Lower leg skin (tissue), 4 donors: ENCODE data around the gene EXOSC7. TPM values are rescaled to one million over a fixed set of nuclear protein-coding genes. Genes with fewer than 3 reads are reported as not detected.

Source experiments
- DNase-seq, 2 donors: peaks; one replicate each; pipeline ENCODE4 v3.0.0-alpha.2; 2019; ENCODE audit warnings: low spot score in 2 of 2
- H3K4me3 ChIP-seq: fragments of 200-600 bp; sonication (generic); 2 replicates; pipeline ENCODE4 v1.5.1; 2017; ENCODE audit warnings: mild to moderate bottlenecking, low read depth; ENCODE audit not compliant: poor library complexity, severe bottlenecking
- POLR2A ChIP-seq, 2 donors: fragments of 450-650 bp; IDR thresholded peaks; one replicate each; pipeline ENCODE4 v1.6.1; 2016 to 2017; ENCODE audit warnings: antibody characterized with exemption in 2 of 2, mild to moderate bottlenecking in 1 of 2, moderate library complexity in 1 of 2
- WGBS, 2 donors: methylation state at CpG; one replicate each; pipeline ENCODE4 v1.1.5; 2018; 5-methylcytosine and 5-hydroxymethylcytosine counted together
- intact Hi-C: fragments of 100-400 bp; cut with DNase I; formaldehyde crosslinking; loops from one replicate; pipeline ENCODE4 v1.15.0; 2023; ENCODE audit warnings: low total_unique reads
- total RNA-seq, 4 donors: library from RNA; depleted of rRNA; stranded (reverse); fragments of >200 nt; gene quantifications; one replicate each; pipeline ENCODE4 v1.1.0, GENCODE V29; 2016
- TF ChIP-seq, protein P1 (sequence below), 3 donors: fragments of 450-650 bp; IDR thresholded peaks; one replicate each; pipeline ENCODE4 v1.5.1; 2016; ENCODE audit warnings: antibody characterized with exemption in 3 of 3, mild to moderate bottlenecking in 3 of 3, moderate library complexity in 2 of 3

EXOSC7 gene
- total RNA-seq, 4 donors from 2014 or later: 77.4 to 178 (median 133) TPM

DNA sequence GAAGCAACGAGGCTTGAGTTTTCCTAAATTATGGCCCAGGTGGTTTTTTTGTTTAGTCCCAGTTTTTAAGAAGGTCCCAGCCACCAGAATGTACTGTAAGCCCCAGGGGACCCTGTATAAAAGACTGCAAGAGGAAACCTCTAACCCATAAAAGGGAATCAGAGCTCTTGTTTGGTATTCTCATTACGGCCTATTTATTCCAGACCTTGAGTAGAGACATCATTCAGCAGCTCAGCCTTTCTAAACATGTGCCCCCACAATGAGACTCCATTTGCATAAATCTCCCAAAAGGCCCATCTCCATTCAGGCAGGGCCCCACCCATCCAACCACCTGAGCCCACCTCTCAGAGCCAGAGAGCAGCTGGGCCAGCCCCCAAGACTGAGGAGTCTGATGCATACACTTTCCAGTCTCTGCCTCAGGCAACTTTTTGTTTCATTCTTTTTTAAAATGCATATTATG is 25.7 kb upstream of the EXOSC7 start:
- intact Hi-C loops: no loop called here
- 83 to 89% methylated on average over 2 of the region's 2 CpGs for WGBS, 2 donors
- TF ChIP-seq, protein P1, sequence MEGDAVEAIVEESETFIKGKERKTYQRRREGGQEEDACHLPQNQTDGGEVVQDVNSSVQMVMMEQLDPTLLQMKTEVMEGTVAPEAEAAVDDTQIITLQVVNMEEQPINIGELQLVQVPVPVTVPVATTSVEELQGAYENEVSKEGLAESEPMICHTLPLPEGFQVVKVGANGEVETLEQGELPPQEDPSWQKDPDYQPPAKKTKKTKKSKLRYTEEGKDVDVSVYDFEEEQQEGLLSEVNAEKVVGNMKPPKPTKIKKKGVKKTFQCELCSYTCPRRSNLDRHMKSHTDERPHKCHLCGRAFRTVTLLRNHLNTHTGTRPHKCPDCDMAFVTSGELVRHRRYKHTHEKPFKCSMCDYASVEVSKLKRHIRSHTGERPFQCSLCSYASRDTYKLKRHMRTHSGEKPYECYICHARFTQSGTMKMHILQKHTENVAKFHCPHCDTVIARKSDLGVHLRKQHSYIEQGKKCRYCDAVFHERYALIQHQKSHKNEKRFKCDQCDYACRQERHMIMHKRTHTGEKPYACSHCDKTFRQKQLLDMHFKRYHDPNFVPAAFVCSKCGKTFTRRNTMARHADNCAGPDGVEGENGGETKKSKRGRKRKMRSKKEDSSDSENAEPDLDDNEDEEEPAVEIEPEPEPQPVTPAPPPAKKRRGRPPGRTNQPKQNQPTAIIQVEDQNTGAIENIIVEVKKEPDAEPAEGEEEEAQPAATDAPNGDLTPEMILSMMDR (IDR thresholded peaks at IDR 0.05): no peak
- TF ChIP-seq POLR2A (IDR thresholded peaks at IDR 0.05): no peak

DNA sequence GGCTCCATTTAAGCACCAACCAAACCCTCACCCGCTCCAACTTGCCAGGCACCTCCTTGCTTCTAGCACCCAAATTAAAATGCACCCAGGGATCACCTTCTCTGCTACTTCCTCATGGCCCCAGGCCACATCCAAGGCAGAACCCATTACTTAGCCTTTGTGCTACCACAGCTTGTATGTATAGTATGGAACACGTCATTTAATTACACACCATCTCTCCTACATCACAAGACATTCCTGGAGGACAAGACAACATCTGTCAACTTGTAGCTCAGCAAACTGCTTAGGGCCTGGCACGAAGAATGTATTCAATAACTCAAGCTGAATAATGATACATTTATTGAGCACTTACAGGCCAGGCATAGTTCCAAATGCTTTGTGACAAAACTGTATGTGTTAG is 23.4 kb upstream of the EXOSC7 start:
- no peak for TF ChIP-seq POLR2A (IDR thresholded peaks at IDR 0.05)
- intact Hi-C loops: no loop called here
- no peak for DNase-seq
- H3K4me3 ChIP-seq: no peak overlapping the region
- 59 to 63% methylated on average over 3 of the region's 3 CpGs for WGBS, 2 donors

More for the DNA sequence above, 25.7 kb upstream of the EXOSC7 start:
- DNase-seq: no peak
- no peak overlapping the region for H3K4me3 ChIP-seq

DNA sequence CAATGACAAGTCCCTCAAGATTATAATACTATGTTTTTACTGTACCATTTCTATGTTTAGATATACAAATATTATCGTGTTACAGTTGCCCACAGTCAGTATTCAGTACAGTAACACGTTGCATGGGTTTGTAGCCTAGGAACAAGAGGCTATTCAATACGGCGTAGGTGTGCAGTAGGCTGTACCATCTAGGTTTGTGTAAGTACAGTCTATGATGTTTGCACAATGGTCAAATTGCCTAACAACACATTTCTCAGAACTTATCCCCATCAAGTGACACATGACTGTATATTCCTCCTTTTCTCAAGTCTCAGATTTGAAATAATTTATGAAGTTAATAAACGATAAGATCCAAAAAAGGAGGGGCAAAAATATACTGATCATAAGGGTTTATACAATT is 21.7 kb upstream of the EXOSC7 start:
- no peak for DNase-seq
- intact Hi-C loops: no loop called here
- no peak for TF ChIP-seq POLR2A (IDR thresholded peaks at IDR 0.05)
- TF ChIP-seq, protein P1 (IDR thresholded peaks at IDR 0.05): no peak
- no peak overlapping the region for H3K4me3 ChIP-seq
- 79% methylated on average over 5 of the region's 5 CpGs for WGBS, 2 donors

DNA sequence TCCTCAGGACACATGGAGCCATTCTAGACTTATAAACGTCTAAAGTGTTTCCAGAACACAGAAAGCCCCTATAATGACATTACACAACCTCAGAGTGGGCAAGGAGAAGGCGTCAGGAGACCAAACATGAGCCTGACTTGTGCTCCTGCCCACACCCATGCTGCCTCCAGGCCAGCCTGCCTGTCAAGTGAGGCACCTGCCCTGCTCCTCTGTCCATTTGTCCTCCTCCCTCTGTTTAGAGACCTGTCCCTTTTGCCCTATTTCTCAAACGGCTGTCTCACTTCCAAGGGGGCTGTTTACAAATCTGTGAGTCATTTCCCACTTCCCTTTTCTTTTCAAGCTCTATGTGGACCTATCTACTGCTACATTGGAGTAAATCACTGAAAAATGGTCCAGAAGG is 21.1 kb upstream of the EXOSC7 start:
- DNase-seq: peak in 1 of 2 donors; percentile 27
- H3K4me3 ChIP-seq: no peak overlapping the region
- intact Hi-C loops: no loop called here
- TF ChIP-seq POLR2A (IDR thresholded peaks at IDR 0.05): no peak
- TF ChIP-seq, protein P1 (IDR thresholded peaks at IDR 0.05): no peak
- 22 to 31% methylated on average over 3 of the region's 3 CpGs for WGBS, 2 donors

DNA sequence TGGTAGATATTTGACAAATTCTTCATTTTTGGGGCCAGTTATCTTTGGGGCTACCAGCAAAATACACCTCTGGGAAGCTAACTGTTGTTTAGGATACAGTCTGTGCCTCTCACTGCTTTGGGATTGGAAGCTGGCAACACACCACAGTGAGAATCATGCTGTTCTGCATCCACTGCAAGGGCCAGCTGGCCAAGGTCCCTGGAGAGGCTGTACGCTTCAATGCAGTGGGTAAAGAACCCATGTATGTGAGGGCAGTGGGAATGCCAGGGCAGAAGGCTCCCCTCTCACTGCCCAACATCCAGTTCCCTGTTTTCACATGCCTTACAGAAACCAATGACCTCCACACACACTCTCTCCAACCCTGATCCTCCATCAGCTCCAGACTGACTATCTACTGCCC is 20.1 kb upstream of the EXOSC7 start:
- TF ChIP-seq, protein P1 (IDR thresholded peaks at IDR 0.05): no peak
- no peak for TF ChIP-seq POLR2A (IDR thresholded peaks at IDR 0.05)
- no peak overlapping the region for H3K4me3 ChIP-seq
- intact Hi-C loops: no loop called here
- 50 to 70% methylated on average over 1 of the region's 1 CpG for WGBS, 2 donors
- no peak for DNase-seq

DNA sequence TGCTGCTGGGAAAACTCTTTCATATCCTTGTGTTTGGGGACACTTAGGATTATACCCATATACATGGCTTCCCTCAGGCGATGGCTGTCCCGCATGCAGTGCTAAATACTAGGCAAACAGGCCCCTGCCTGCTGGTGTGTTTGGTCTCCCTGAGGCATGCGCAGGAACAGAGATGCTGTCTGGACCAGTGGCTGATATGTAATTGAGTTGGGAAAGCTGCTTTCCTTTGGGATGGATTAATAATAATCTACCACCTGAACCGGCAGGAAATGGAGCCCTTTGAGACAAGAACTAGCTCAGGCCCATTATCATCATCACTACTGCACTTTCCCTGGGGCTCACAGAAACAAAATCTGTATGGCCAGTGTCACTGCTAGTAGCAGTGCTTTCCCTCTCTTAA is 18.1 kb upstream of the EXOSC7 start:
- intact Hi-C loops: no loop called here
- WGBS, 2 donors: 86 to 91% methylated on average over 3 to 4 of the region's 4 CpGs
- no peak for DNase-seq
- TF ChIP-seq, protein P1 (IDR thresholded peaks at IDR 0.05): no peak
- TF ChIP-seq POLR2A (IDR thresholded peaks at IDR 0.05): no peak
- H3K4me3 ChIP-seq: no peak overlapping the region
